A549 (cell line): ENCODE measurements around the gene IFI6.

Source experiments
- BHLHE40 ChIP-seq: IDR thresholded peaks from 2 replicates; pipeline ENCODE4 v1.6.1; 2012; ENCODE audit warnings: low read depth, low read length, inconsistent platforms
- CEBPB ChIP-seq, 2 experiments: fragments of >200 bp in 1 of 2; sonication (Bioruptor Twin) in 1 of 2; formaldehyde crosslinking in 1 of 2; IDR thresholded peaks; 2 replicates each; pipeline ENCODE4 v1.6.1; 2012 to 2016
- CTCF ChIP-seq: fragments of >200 bp; sonication (Bioruptor Twin); formaldehyde crosslinking; IDR thresholded peaks from 3 replicates; pipeline ENCODE4 v1.5.1; 2016
- E2F6 ChIP-seq: IDR thresholded peaks from 2 replicates; pipeline ENCODE4 v1.6.1; 2012; ENCODE audit warnings: low read depth, borderline replicate concordance
- KDM1A ChIP-seq: fragments of 200-600 bp; sonication (generic); IDR thresholded peaks from 2 replicates; pipeline ENCODE4 v1.6.1; 2016; ENCODE audit warnings: low read depth, mild to moderate bottlenecking
- MAX ChIP-seq: IDR thresholded peaks from 2 replicates; pipeline ENCODE4 v1.6.1; 2012
- RAD21 ChIP-seq, 2 experiments: fragments of >200 bp in 1 of 2; sonication (Bioruptor Twin) in 1 of 2; formaldehyde crosslinking in 1 of 2; IDR thresholded peaks in 1 of 2; conservative IDR thresholded peaks in 1 of 2; 2 replicates in 1 of 2; 3 replicates in 1 of 2; pipeline ENCODE4 v1.6.1; 2012 to 2018; ENCODE audit warnings: inconsistent platforms in 1 of 2
- REST ChIP-seq: fragments of 200-600 bp; sonication (generic); IDR thresholded peaks from 2 replicates; pipeline ENCODE4 v1.6.1; 2016; ENCODE audit warnings: antibody characterized with exemption, mild to moderate bottlenecking, moderate library complexity

- no peak for TF ChIP-seq CTCF
- no peak for TF ChIP-seq REST
- no peak for TF ChIP-seq RAD21 (conservative IDR thresholded peaks at IDR 0.05 in 1 of 2, IDR thresholded peaks at IDR 0.05 in 1 of 2)
- no peak for TF ChIP-seq MAX
- no peak for TF ChIP-seq CEBPB (IDR thresholded peaks at IDR 0.05)
- TF ChIP-seq BHLHE40 = no peak
- no peak for TF ChIP-seq E2F6
- TF ChIP-seq KDM1A = no peak
Measured at GRCh38 chr1:27669876-27670275, 2.1 kb downstream of the IFI6 start.
